AG20443 (cell line): Measurements from ENCODE around the gene SARM1.
A peak's percentile ranks its signal among the peaks of the same experiment; 100 is the strongest.
"Not testable (repeated sequence)": the region's sequence is repeated elsewhere in the genome, so short reads cannot be mapped to it uniquely, and the experiment has no call there.

ENCODE experiments used
- DNase-seq: peaks from one replicate; pipeline ENCODE4 v3.0.0; 2012; ENCODE audit warnings: low spot score, mixed read lengths

The SARM1 gene

GRCh38 chr17:28371245-28372202 is at the start of gene SARM1:
Gene SARM1, plus strand, starts transcription at chr17:28371694. Its CDS starts 339 bp downstream, at chr17:28372033.
- DNase-seq: peak; percentile 94

GRCh38 chr17:28324267-28324745 is 47.2 kb upstream of the SARM1 start:
- DNase-seq: no peak

- no peak for DNase-seq
Measured at GRCh38 chr17:28324781-28325180, 46.7 kb upstream of the SARM1 start.

- DNase-seq: no peak
Measured at GRCh38 chr17:28325211-28325610, 46.3 kb upstream of the SARM1 start.

- DNase-seq: no peak
Measured at GRCh38 chr17:28326114-28326513, 45.4 kb upstream of the SARM1 start.

GRCh38 chr17:28327031-28327607 is 44.4 kb upstream of the SARM1 start:
- DNase-seq: no peak

- no peak for DNase-seq
Measured at GRCh38 chr17:28327709-28328108, 43.8 kb upstream of the SARM1 start.

GRCh38 chr17:28328325-28328724 is 43.2 kb upstream of the SARM1 start:
- no peak for DNase-seq

- DNase-seq: no peak
Measured at GRCh38 chr17:28330671-28331070, 40.8 kb upstream of the SARM1 start.

GRCh38 chr17:28331891-28332420 is 39.5 kb upstream of the SARM1 start:
- DNase-seq: no peak

GRCh38 chr17:28333083-28333746 is 38.3 kb upstream of the SARM1 start:
- no peak for DNase-seq

GRCh38 chr17:28334171-28334570 is 37.3 kb upstream of the SARM1 start:
- DNase-seq: no peak

GRCh38 chr17:28334666-28335200 is 36.8 kb upstream of the SARM1 start:
- no peak for DNase-seq

GRCh38 chr17:28335201-28335958 is 36.1 kb upstream of the SARM1 start, which contains the start of the genes IFT20 and TNFAIP1:
Gene IFT20, minus strand, starts transcription at chr17:28335472. Its CDS starts 3,487 bp downstream, at chr17:28331985.
Gene TNFAIP1, plus strand, starts transcription at chr17:28335761. Its CDS starts 3,761 bp downstream, at chr17:28339522.
- peak; percentile 96 for DNase-seq

- DNase-seq: peak; percentile 79
Measured at GRCh38 chr17:28335959-28336871, 35.3 kb upstream of the SARM1 start.

GRCh38 chr17:28338056-28338768 is 33.3 kb upstream of the SARM1 start:
- no peak for DNase-seq

GRCh38 chr17:28338769-28339212 is 32.7 kb upstream of the SARM1 start:
- not testable (repeated sequence) for DNase-seq

GRCh38 chr17:28339431-28339830 is 32.1 kb upstream of the SARM1 start:
- no peak for DNase-seq

GRCh38 chr17:28340374-28340773 is 31.1 kb upstream of the SARM1 start:
- no peak for DNase-seq
